Chondrocyte (in vitro differentiated cells): Measurements from ENCODE around the gene IKZF1. TPM values are rescaled to one million over a fixed set of nuclear protein-coding genes. Genes with fewer than 3 reads are reported as not detected.

ENCODE experiments used
- DNase-seq: peaks from one replicate; pipeline ENCODE4 v3.0.0; 2021; ENCODE audit warnings: mixed read lengths, low spot score
- H3K27ac Mint-ChIP-seq: one replicate; pipeline ENCODE4 v1.8.0; 2021; ENCODE audit warnings: mild to moderate bottlenecking, moderate library complexity, mixed read lengths; ENCODE audit not compliant: unreplicated experiment
- H3K27me3 Mint-ChIP-seq: 2 replicates; pipeline ENCODE4 v1.8.0; 2021; ENCODE audit warnings: low read depth, mixed read lengths
- H3K36me3 Mint-ChIP-seq: 2 replicates; pipeline ENCODE4 v1.8.0; 2021; ENCODE audit warnings: low read depth, mixed read lengths
- H3K4me1 Mint-ChIP-seq: 2 replicates; pipeline ENCODE4 v1.8.0; 2021; ENCODE audit warnings: low read depth, mild to moderate bottlenecking, mixed read lengths
- H3K4me3 Mint-ChIP-seq: one replicate; pipeline ENCODE4 v1.8.0; 2021; ENCODE audit warnings: mild to moderate bottlenecking, moderate library complexity, mixed read lengths; ENCODE audit not compliant: unreplicated experiment
- H3K9me3 Mint-ChIP-seq: 2 replicates; pipeline ENCODE4 v1.8.0; 2021; ENCODE audit warnings: low read depth, mixed read lengths
- CTCF ChIP-seq: fragments of 200-600 bp; sonication (generic); IDR thresholded peaks from 2 replicates; pipeline ENCODE4 v1.5.0; 2021; ENCODE audit warnings: antibody characterized with exemption, mild to moderate bottlenecking, moderate library complexity
- total RNA-seq: library from RNA; stranded (reverse); gene quantifications from 3 replicates; pipeline ENCODE4 v1.2.1, GENCODE V29; 2021

The IKZF1 gene
- total RNA-seq, 1 donor from 2014 or later = not detected

- H3K27me3 Mint-ChIP-seq = peaks cover 70% of the 10 kb centered on the region
- no peak overlapping the region for H3K4me3 Mint-ChIP-seq
- H3K36me3 Mint-ChIP-seq = no peaks in the 10 kb centered on the region
- TF ChIP-seq CTCF = no peak
- no peak overlapping the region for H3K27ac Mint-ChIP-seq
- H3K4me1 Mint-ChIP-seq = no peaks in the 10 kb centered on the region
- no peak for DNase-seq
- H3K9me3 Mint-ChIP-seq = no peaks in the 10 kb centered on the region
Measured at GRCh38 chr7:50321487-50322067, 17.1 kb downstream of the IKZF1 start.

- Mint-ChIP-seq H3K4me1 (no peaks in the 10 kb centered on the region), H3K27ac (no peak overlapping the region), H3K36me3 (no peaks in the 10 kb centered on the region), H3K4me3 (no peak overlapping the region), H3K9me3 (no peaks in the 10 kb centered on the region), H3K27me3 (peaks cover 61% of the 10 kb centered on the region)
- TF ChIP-seq CTCF = no peak
- no peak for DNase-seq
Measured at GRCh38 chr7:50324113-50324512, 19.6 kb downstream of the IKZF1 start.

- no peak overlapping the region for H3K27ac Mint-ChIP-seq
- H3K27me3 Mint-ChIP-seq = peaks cover 50% of the 10 kb centered on the region
- DNase-seq = no peak
- no peaks in the 10 kb centered on the region for H3K36me3 Mint-ChIP-seq
- no peaks in the 10 kb centered on the region for H3K4me1 Mint-ChIP-seq
- no peak for TF ChIP-seq CTCF
- H3K4me3 Mint-ChIP-seq = no peak overlapping the region
- H3K9me3 Mint-ChIP-seq = no peaks in the 10 kb centered on the region
Measured at GRCh38 chr7:50327443-50327842, 22.9 kb downstream of the IKZF1 start.

- no peaks in the 10 kb centered on the region for H3K36me3 Mint-ChIP-seq
- peaks cover 33% of the 10 kb centered on the region for H3K27me3 Mint-ChIP-seq
- H3K27ac Mint-ChIP-seq = no peak overlapping the region
- no peaks in the 10 kb centered on the region for H3K9me3 Mint-ChIP-seq
- no peak overlapping the region for H3K4me3 Mint-ChIP-seq
- no peak for DNase-seq
- H3K4me1 Mint-ChIP-seq = no peaks in the 10 kb centered on the region
- TF ChIP-seq CTCF = no peak
Measured at GRCh38 chr7:50329775-50330174, 25.3 kb downstream of the IKZF1 start.

- no peak for TF ChIP-seq CTCF
- Mint-ChIP-seq H3K27ac (no peak overlapping the region), H3K4me3 (no peak overlapping the region), H3K27me3 (peaks cover 32% of the 10 kb centered on the region), H3K9me3 (no peaks in the 10 kb centered on the region), H3K36me3 (no peaks in the 10 kb centered on the region), H3K4me1 (no peaks in the 10 kb centered on the region)
- no peak for DNase-seq
Measured at GRCh38 chr7:50330254-50330653, 25.7 kb downstream of the IKZF1 start.
